HuH-7 (cell line): ENCODE data around the gene SPATA25.
A peak's percentile ranks its signal among the peaks of the same experiment; 100 is the strongest.

Experiments
- DNase-seq: peaks from one replicate; pipeline ENCODE4 v3.0.0; 2011; ENCODE audit warnings: low spot score

The SPATA25 gene

DNA sequence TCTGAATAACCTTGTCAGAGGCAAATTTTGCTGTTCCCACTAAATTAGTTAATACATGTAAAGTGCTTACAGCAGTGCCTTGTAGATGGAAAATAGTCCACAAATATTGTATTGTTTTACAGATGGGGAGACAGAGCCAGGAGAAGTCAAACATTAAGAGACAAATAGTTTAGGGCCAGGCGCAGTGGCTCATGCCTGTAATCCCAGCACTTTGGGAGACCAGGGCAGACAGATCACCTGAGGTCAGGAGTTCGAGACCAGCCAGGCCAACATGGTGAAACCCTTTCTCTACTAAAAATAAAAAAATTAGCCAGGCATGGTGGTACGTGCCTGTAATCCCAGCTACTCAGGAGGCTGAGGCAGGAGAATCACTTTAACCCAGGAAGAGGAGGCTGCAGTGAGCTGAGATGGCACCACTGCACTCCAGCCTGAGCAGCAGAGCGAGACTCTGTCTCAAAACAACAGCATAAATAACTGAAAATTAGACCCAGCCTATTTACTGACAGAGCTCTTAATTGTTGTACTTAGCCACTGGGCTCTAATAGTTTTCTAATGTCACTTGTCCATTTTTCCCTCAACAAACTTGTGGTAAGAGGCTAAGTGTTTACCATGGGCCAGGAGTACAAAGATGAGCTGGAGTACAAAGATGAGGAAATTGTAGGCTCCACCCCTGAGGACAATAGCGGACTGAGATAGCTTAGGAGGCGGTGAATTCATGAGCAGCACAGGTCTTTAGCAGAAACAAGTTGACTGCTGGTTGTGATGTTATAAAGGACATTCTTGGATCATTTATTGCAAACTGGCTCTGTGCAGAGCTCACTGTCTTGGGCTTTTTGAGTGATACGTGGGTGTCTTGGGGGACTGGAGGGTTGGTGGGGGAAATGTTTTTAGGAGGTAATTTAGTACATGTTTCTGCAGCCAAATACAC lies 23.6 kb downstream of the SPATA25 start:
- DNase-seq, result no peak

DNA sequence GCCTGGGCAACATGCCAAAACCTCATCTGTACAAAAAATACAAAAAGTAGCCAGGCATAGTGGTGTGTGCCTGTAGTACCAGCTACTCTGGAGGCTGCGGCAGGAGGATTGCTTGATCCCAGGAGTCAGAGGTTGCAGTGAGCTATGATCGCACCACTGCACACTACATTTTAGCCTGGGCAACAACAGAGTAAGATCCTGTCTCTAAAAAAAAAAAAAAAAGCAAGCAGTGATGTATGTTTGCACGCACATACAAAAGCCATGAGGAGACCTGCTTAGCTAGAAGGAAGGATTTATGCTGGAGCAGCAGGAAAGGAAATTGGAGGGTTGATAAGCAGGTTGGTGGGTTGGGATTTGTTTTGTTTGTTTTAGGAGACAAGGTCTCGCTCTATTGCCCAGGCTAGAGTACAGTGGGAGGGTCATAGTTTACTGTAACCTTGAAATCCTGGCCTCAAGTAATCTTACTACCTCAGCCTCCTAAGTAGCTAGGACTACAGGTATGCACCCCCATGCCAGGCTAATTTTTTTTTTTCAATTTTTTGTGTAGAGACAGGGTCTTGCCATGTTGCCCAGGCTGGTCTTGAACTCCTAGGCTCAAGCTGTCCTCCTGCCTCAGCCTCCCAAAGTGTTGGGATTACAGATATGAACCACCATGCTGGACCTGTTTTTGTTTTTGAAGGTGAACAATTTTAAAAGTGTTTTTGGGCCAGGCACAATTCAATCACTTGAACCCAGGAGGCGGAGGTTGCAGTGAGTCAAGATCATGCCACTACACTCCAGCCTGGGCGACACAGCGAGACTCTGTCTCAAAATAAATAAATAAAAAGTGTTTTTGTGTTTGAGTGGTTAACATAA lies 26.0 kb downstream of the SPATA25 start:
- DNase-seq, result no peak

GRCh38 chr20:45860560-45861220 lies 26.7 kb downstream of the SPATA25 start:
- no peak for DNase-seq

- no peak for DNase-seq
Measured at GRCh38 chr20:45859916-45860315, 27.5 kb downstream of the SPATA25 start.

- peak; percentile 64 for DNase-seq
Measured at GRCh38 chr20:45857882-45858216, 29.6 kb downstream of the SPATA25 start.

GRCh38 chr20:45857114-45857881 lies 30.1 kb downstream of the SPATA25 start, which contains the start of the genes ACOT8 and ZSWIM3:
Gene ACOT8, minus strand, starts transcription at chr20:45857392. Its CDS starts 77 bp downstream, at chr20:45857315.
Gene ZSWIM3, plus strand, starts transcription at chr20:45857614. Its CDS starts 212 bp downstream, at chr20:45857826.
- peak; percentile 100 for DNase-seq

GRCh38 chr20:45853484-45853883 lies 33.9 kb downstream of the SPATA25 start:
- DNase-seq, result no peak

DNA sequence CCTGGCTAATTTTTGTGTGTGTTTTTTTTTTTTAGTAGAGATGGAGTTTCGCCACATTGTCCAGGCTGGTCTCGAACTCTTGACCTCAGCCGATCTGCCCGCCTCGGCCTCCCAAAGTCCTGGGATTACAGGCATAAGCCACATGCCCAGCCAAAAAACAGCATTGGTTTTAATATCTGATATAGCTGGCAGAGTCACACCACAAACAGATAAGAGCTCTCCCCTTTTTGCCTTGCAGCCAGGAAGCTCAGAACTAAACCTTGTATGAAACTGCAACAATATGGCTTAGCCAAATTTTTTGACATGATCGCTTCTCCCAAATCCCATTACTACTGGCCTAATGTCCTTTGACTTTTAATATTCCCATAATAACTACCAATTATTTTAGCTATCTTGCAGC lies 35.1 kb downstream of the SPATA25 start:
- no peak for DNase-seq

GRCh38 chr20:45851501-45851900 lies 35.9 kb downstream of the SPATA25 start:
- no peak for DNase-seq

DNA sequence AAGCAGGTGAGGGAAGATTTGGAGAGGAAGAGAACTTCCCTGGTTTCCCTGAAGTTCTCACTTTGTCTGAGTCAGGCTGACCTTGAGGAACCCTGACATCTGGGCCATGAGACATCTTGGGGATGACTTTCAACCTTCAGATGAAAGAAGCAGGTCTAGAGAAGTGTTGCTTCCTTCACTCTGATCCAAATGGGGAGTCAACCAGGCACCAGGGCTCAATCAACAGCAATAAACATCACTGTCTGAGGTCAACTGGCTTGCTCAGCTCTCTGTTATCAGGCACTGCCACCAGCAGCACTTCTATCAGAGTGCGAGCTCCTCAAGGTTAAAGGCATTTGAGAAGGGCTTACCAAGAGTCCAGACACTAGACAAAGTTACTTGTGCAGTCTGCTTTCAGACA lies 36.5 kb downstream of the SPATA25 start:
- DNase-seq, result no peak

DNA sequence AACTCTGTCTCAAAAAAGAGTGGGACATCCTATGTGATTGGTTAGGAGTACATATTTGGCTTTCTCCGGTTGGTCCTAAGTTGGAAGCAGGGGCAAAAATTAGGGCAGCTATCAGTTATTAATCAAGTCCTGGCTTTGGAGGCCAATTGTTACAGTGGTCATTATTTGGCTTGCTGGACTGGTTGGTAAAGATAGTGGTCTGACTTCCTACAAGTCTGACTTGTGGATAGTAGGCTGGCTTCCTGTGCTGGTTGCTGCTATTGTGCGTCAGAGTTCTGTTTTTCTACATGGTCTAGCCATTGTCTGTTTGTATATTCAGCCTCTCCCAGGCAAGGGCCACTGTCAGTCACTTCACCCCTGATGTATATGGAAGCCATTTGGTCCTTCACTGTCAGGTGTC lies 37.2 kb downstream of the SPATA25 start:
- DNase-seq, result no peak

- DNase-seq, result no peak
Measured at GRCh38 chr20:45848969-45849582, 38.3 kb downstream of the SPATA25 start.

DNA sequence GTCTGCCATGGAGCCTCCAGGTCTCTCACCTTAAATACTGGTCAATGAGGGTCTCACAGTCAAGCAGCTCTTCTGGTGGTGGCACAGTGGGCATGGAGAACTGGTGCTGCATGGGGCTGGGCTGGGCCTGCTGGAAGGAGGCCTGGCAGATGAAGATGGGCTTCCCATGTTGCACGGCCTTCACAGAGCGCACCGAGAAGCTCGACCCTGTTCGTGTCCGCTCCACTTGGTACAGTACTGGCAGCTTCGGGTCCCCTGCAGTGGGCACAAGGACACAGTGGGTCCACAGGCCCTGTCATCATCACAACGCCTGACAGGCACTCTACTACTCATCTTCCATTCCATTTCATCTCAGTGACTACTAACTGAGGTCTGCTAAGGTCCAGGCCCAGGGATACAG lies 39.0 kb downstream of the SPATA25 start:
- no peak for DNase-seq

GRCh38 chr20:45845452-45845851 lies 42.0 kb downstream of the SPATA25 start:
- DNase-seq, result no peak

GRCh38 chr20:45843506-45843905 lies 43.9 kb downstream of the SPATA25 start:
- DNase-seq, result no peak

DNA sequence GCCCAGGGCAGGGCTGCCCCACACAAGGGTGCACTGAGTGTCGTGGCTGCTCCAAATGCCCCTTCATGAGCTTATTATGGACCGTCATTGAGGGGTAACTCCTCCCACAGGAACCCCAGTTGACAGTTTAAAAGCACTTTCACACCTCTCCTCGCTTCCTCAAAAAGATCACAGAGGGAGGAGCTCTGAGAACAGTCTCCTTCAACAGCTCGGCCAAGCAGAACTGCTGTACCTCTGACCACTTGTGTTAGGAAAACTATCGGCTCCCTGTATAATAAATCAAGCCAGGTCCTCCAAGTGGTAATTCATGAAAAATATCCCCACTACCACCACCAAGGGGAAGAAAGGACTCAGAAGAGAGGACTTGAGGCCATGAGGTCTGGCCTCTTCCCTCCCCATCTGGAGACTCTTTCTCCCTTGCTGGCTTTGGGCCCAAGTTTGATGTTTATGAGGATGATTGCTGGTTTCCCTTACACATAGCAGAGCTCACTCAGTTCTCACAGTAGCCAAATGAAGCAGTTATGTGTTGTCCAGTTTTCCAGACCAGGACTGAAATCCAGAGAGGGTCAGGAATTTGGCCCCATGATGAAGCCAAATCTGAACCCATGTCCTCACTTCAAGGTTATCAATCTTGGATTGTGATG lies 45.1 kb downstream of the SPATA25 start:
- no peak for DNase-seq

- DNase-seq, result no peak
Measured at GRCh38 chr20:45841407-45842129, 45.9 kb downstream of the SPATA25 start.

DNA sequence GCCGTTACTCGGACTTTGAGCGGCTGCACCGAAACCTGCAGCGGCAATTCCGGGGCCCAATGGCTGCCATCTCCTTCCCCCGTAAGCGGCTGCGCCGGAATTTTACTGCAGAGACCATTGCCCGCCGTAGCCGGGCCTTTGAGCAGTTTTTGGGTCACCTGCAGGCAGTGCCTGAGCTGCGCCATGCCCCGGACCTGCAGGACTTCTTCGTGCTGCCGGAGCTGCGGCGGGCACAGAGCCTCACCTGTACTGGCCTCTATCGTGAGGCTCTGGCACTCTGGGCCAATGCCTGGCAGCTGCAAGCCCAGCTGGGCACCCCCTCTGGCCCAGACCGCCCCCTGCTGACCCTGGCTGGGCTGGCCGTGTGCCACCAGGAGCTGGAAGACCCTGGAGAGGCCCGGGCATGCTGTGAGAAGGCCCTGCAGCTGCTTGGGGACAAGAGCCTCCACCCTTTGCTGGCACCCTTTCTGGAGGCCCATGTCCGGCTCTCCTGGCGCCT lies 46.7 kb downstream of the SPATA25 start:
- DNase-seq, result no peak

DNA sequence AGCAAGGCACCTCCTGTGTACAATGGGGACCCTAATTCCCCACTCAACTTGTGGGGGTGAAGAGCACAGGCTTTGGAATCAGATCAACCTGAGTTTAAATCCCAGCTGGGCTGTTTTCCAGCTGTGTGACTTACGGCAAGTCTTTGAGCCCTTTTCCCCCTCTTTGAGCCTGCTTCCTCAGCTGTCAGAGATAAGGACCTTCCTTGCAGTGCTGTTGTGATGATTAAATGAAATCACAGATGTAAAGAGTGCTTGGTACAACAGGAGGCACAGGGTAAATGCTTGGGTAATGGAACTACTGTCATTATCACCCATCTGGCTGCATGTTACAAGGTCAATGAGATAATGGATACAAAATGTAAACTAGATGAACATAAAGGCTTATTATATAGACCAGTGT lies 50.6 kb downstream of the SPATA25 start:
- DNase-seq, result no peak
